Esophagus squamous epithelium (tissue), 4 donors: ENCODE measurements around the gene PAPPA.

Experiments
- CTCF ChIP-seq, 6 experiments: fragments of 450-650 bp in 4 of 6; fragments of 200-600 bp in 2 of 6; sonication (generic) in 2 of 6; IDR thresholded peaks; one replicate each; pipeline ENCODE4 v1.5.1; 2016 to 2019; ENCODE audit warnings: antibody characterized with exemption in 6 of 6, mild to moderate bottlenecking in 4 of 6, moderate library complexity in 4 of 6
- POLR2A ChIP-seq, 4 donors: fragments of 450-650 bp; IDR thresholded peaks; one replicate each; pipeline ENCODE4 v1.6.1; 2017; ENCODE audit warnings: antibody characterized with exemption in 4 of 4, mild to moderate bottlenecking in 4 of 4, moderate library complexity in 3 of 4

GRCh38 chr9:116204252-116204882 is 50.8 kb downstream of the PAPPA start:
- TF ChIP-seq CTCF (IDR thresholded peaks at IDR 0.05): no peak
- no peak for TF ChIP-seq POLR2A (IDR thresholded peaks at IDR 0.05)
